Measurements from ENCODE around the gene ACSL1.

- no peak for TF ChIP-seq POLR2AphosphoS5 (IDR thresholded peaks at IDR 0.05)
- TF ChIP-seq CTCF (IDR thresholded peaks at IDR 0.05), result no peak
- TF ChIP-seq EP300 (IDR thresholded peaks at IDR 0.05), result no peak
- TF ChIP-seq POLR2A (IDR thresholded peaks at IDR 0.05), result no peak
These were observed 54.4 kb downstream of the ACSL1 start for GRCh38 chr4:184771416-184771815.

Data from stomach (tissue), 4 donors.